Liver (tissue), 9 donors: ENCODE measurements around the gene ZNF780B. TPM values are rescaled to one million over a fixed set of nuclear protein-coding genes. Genes with fewer than 3 reads are reported as not detected.

Experiments
- DNase-seq: peaks from one replicate; pipeline ENCODE4 v3.0.0-alpha.2; 2017; ENCODE audit warnings: low spot score
- H3K27ac ChIP-seq, 2 donors: one replicate each; pipeline ENCODE4 v1.7.0; 2013; ENCODE audit warnings: inconsistent platforms in 2 of 2, low read length in 2 of 2, control low read depth in 1 of 2, low read depth in 1 of 2, mild to moderate bottlenecking in 1 of 2
- H3K27me3 ChIP-seq, 4 donors: one replicate each; pipeline versions ENCODE4 v1.6.1 to v1.7.0; 2013; ENCODE audit warnings: low read length in 3 of 4, inconsistent platforms in 1 of 4, mild to moderate bottlenecking in 1 of 4, moderate library complexity in 1 of 4; ENCODE audit not compliant: control insufficient read depth in 4 of 4, insufficient read depth in 4 of 4
- H3K36me3 ChIP-seq, 4 donors: one replicate each; pipeline versions ENCODE4 v1.6.1 to v1.7.0; 2013; ENCODE audit warnings: low read length in 3 of 4, mild to moderate bottlenecking in 3 of 4, low read depth in 1 of 4, moderate library complexity in 1 of 4; ENCODE audit not compliant: control insufficient read depth in 4 of 4, insufficient read depth in 3 of 4
- H3K4me1 ChIP-seq, 4 donors: one replicate each; pipeline versions ENCODE4 v1.6.1 to v1.7.0; 2013; ENCODE audit warnings: low read length in 3 of 4, mild to moderate bottlenecking in 3 of 4, moderate library complexity in 1 of 4; ENCODE audit not compliant: control insufficient read depth in 4 of 4, insufficient read depth in 4 of 4
- H3K4me3 ChIP-seq, 3 donors: one replicate each; pipeline versions ENCODE4 v1.6.1 to v1.7.0; 2013; ENCODE audit warnings: low read length in 3 of 3, control low read depth in 1 of 3, low read depth in 1 of 3, mild to moderate bottlenecking in 1 of 3
- H3K9ac ChIP-seq, 2 donors: one replicate each; pipeline ENCODE4 v1.7.0; 2013; ENCODE audit warnings: low read length in 2 of 2, mild to moderate bottlenecking in 2 of 2, moderate library complexity in 2 of 2, control low read depth in 1 of 2, low read depth in 1 of 2
- H3K9me3 ChIP-seq, 4 donors: one replicate each; pipeline versions ENCODE4 v1.6.1 to v1.7.0; 2013; ENCODE audit warnings: low read length in 3 of 4; ENCODE audit not compliant: control insufficient read depth in 4 of 4
- ATF3 ChIP-seq: IDR thresholded peaks from 2 replicates; pipeline ENCODE4 v1.6.1; 2016; ENCODE audit warnings: antibody characterized with exemption
- CTCF ChIP-seq: fragments of 150-350 bp; IDR thresholded peaks from 2 replicates; pipeline ENCODE4 v1.5.1; 2017; ENCODE audit warnings: improper control_type of control experiment, low read depth, low read length; ENCODE audit not compliant: missing input control
- EGR1 ChIP-seq, 2 donors: IDR thresholded peaks; 2 replicates each; pipeline ENCODE4 v1.6.1; 2016 to 2018; ENCODE audit warnings: antibody characterized with exemption in 2 of 2, low read depth in 2 of 2
- FOXA1 ChIP-seq: IDR thresholded peaks from 2 replicates; pipeline ENCODE4 v1.6.1; 2016; ENCODE audit warnings: antibody characterized with exemption
- FOXA2 ChIP-seq: IDR thresholded peaks from 2 replicates; pipeline ENCODE4 v1.6.1; 2016; ENCODE audit warnings: antibody characterized with exemption
- GABPA ChIP-seq, 2 donors: IDR thresholded peaks in 1 of 2; conservative IDR thresholded peaks in 1 of 2; 2 replicates each; pipeline ENCODE4 v1.6.1; 2016; ENCODE audit warnings: antibody characterized with exemption in 2 of 2, mild to moderate bottlenecking in 1 of 2, moderate library complexity in 1 of 2
- HNF4A ChIP-seq, 2 donors: conservative IDR thresholded peaks; 2 replicates each; pipeline ENCODE4 v1.6.1; 2016; ENCODE audit warnings: antibody characterized with exemption in 2 of 2, mild to moderate bottlenecking in 2 of 2
- HNF4G ChIP-seq: IDR thresholded peaks from 2 replicates; pipeline ENCODE4 v1.6.1; 2016; ENCODE audit warnings: antibody characterized with exemption
- JUND ChIP-seq, 2 donors: IDR thresholded peaks; 2 replicates each; pipeline ENCODE4 v1.6.1; 2016; ENCODE audit warnings: antibody characterized with exemption in 2 of 2
- NR2F2 ChIP-seq: IDR thresholded peaks from 2 replicates; pipeline ENCODE4 v1.6.1; 2016; ENCODE audit warnings: antibody characterized with exemption
- RAD21 ChIP-seq, 2 donors: IDR thresholded peaks; 2 replicates each; pipeline ENCODE4 v1.6.1; 2016; ENCODE audit warnings: antibody characterized with exemption in 2 of 2, mild to moderate bottlenecking in 2 of 2
- REST ChIP-seq: IDR thresholded peaks from 2 replicates; pipeline ENCODE4 v1.6.1; 2016; ENCODE audit warnings: antibody characterized with exemption, mild to moderate bottlenecking
- RXRA ChIP-seq, 2 donors: IDR thresholded peaks; 2 replicates each; pipeline ENCODE4 v1.6.1; 2017 to 2018; ENCODE audit warnings: antibody characterized with exemption in 2 of 2, mild to moderate bottlenecking in 1 of 2
- SP1 ChIP-seq: IDR thresholded peaks from 2 replicates; pipeline ENCODE4 v1.6.1; 2018; ENCODE audit warnings: antibody characterized with exemption, mild to moderate bottlenecking
- TAF1 ChIP-seq: conservative IDR thresholded peaks from 2 replicates; pipeline ENCODE4 v1.6.1; 2016; ENCODE audit warnings: antibody characterized with exemption, mild to moderate bottlenecking
- YY1 ChIP-seq: IDR thresholded peaks from 2 replicates; pipeline ENCODE4 v1.6.1; 2016; ENCODE audit warnings: antibody characterized with exemption, mild to moderate bottlenecking
- ZBTB33 ChIP-seq: IDR thresholded peaks from 2 replicates; pipeline ENCODE4 v1.6.1; 2016; ENCODE audit warnings: antibody characterized with exemption
- polyA plus RNA-seq, 2 donors: library from polyadenylated mRNA; stranded (reverse) in 1 of 2; unstranded in 1 of 2; fragments of 200-250 nt in 1 of 2; fragments of >200 nt in 1 of 2; fragmentation: Nextera tagmentation in 1 of 2; extraction: Ambion mirVana in 1 of 2; gene quantifications; one replicate each; pipeline versions ENCODE4 v1.2.1 to v1.2.3, GENCODE V29; 2013 to 2015
- total RNA-seq, 2 donors: library from RNA; depleted of rRNA; stranded (reverse); fragments of >200 nt; gene quantifications; one replicate each; pipeline ENCODE4 v1.2.3, GENCODE V29; 2014
- donor health status: healthy.
- donor health status: healthy.
- donor health status: healthy.
- donor health status: healthy.
- donor health status: healthy.

The ZNF780B gene
- total and polyA plus RNA-seq, 4 donors = 1.4 to 18.0 (median 5.8) TPM

GRCh38 chr19:39987167-39987566 lies 68.9 kb downstream of the ZNF780B start:
- H3K9ac ChIP-seq = no peak overlapping the region
- DNase-seq = no peak
- no peak overlapping the region for H3K4me3 ChIP-seq
- H3K9me3 ChIP-seq = peaks cover 0 to 13% (median 5%) of the 10 kb centered on the region in 4 donors
- no peak overlapping the region for H3K27ac ChIP-seq
- H3K27me3 ChIP-seq = no peaks in the 10 kb centered on the region
- peaks cover 0 to 12% (median 5%) of the 10 kb centered on the region in 4 donors for H3K36me3 ChIP-seq
- no peaks in the 10 kb centered on the region for H3K4me1 ChIP-seq
- no peak for TF ChIP-seq CTCF
- no peak for TF ChIP-seq YY1
- TF ChIP-seq FOXA2 = no peak
- TF ChIP-seq HNF4G = no peak
- no peak for TF ChIP-seq GABPA (IDR thresholded peaks at IDR 0.05 in 1 of 2, conservative IDR thresholded peaks at IDR 0.05 in 1 of 2)
- no peak for TF ChIP-seq TAF1

GRCh38 chr19:39986643-39987042 lies 69.4 kb downstream of the ZNF780B start:
- Histone ChIP-seq H3K27ac (no peak overlapping the region), H3K4me1 (no peaks in the 10 kb centered on the region), H3K27me3 (no peaks in the 10 kb centered on the region), H3K9ac (no peak overlapping the region), H3K4me3 (no peak overlapping the region), H3K9me3 (peaks cover 0 to 13% (median 5%) of the 10 kb centered on the region in 4 donors), H3K36me3 (peaks cover 0 to 15% (median 6%) of the 10 kb centered on the region in 4 donors)
- TF ChIP-seq GABPA (IDR thresholded peaks at IDR 0.05 in 1 of 2, conservative IDR thresholded peaks at IDR 0.05 in 1 of 2) (no peak), ZBTB33 (no peak), SP1 (no peak), FOXA2 (no peak), CTCF (no peak), RAD21 (IDR thresholded peaks at IDR 0.05) (no peak), JUND (IDR thresholded peaks at IDR 0.05) (no peak), ATF3 (no peak), YY1 (no peak), EGR1 (IDR thresholded peaks at IDR 0.05; ENCODE audit: low read depth in 2 of 2) (no peak), NR2F2 (no peak), TAF1 (no peak), FOXA1 (no peak), RXRA (IDR thresholded peaks at IDR 0.05) (no peak), REST (no peak), HNF4A (conservative IDR thresholded peaks at IDR 0.05) (no peak)
- no peak for DNase-seq
